Panc1 (cell line): ENCODE data around the gene SCYL1. TPM values are rescaled to one million over a fixed set of nuclear protein-coding genes. Genes with fewer than 3 reads are reported as not detected.
A peak's percentile ranks its signal among the peaks of the same experiment; 100 is the strongest.

Experiments
- ATAC-seq: fragments of 200-7000 bp; cut with Tn5 transposase; 2 replicates; pipeline ENCODE4 v1.9.1; 2020; ENCODE audit warnings: mild to moderate bottlenecking, moderate library complexity
- BruUV-seq: library from RNA; stranded (reverse); fragments of 400-500 nt; replicated peaks from 2 replicates; lab custom pipeline; 2021; lab: Mats Ljungman, UMichigan
- CTCF ChIA-PET: fragments of 300-600 bp; sonication (Branson Sonifier 250); formaldehyde crosslinking; loops from one replicate; lab custom pipeline; 2022; ENCODE audit warnings: antibody characterized with exemption; lab: Charles Lee
- POLR2A ChIA-PET: fragments of 300-600 bp; sonication (Branson Sonifier 250); formaldehyde crosslinking; loops from one replicate; lab custom pipeline; 2022; ENCODE audit warnings: antibody characterized with exemption; lab: Charles Lee
- DNase-seq: peaks from one replicate; pipeline ENCODE4 v3.0.0-alpha.2; 2010; ENCODE audit warnings: low read depth, low spot score
- H3K27ac ChIP-seq: 2 replicates; pipeline ENCODE4 v1.5.1; 2011; ENCODE audit warnings: mild to moderate bottlenecking, low read length, inconsistent platforms
- H3K27me3 ChIP-seq: fragments of 200-500 bp; sonication (Bioruptor generic); 2 replicates; pipeline ENCODE4 v1.6.0; 2014; ENCODE audit warnings: low read length, inconsistent platforms; ENCODE audit not compliant: control insufficient read depth, insufficient read depth
- H3K36me3 ChIP-seq: fragments of 200-500 bp; sonication (Bioruptor generic); 2 replicates; pipeline ENCODE4 v1.5.1; 2014; ENCODE audit warnings: inconsistent platforms, mild to moderate bottlenecking, low read length, moderate library complexity; ENCODE audit not compliant: control insufficient read depth, insufficient read depth
- H3K4me1 ChIP-seq: 2 replicates; pipeline ENCODE4 v1.5.1; 2011; ENCODE audit warnings: inconsistent platforms, mild to moderate bottlenecking, low read length, moderate library complexity; ENCODE audit not compliant: control insufficient read depth, insufficient read depth
- H3K4me3 ChIP-seq, 2 experiments: 2 replicates each; pipeline ENCODE4 v1.5.1; 2011 to 2012; ENCODE audit warnings: low read depth in 2 of 2, low read length in 2 of 2, mild to moderate bottlenecking in 2 of 2, inconsistent platforms in 1 of 2, moderate library complexity in 1 of 2
- H3K9me3 ChIP-seq: fragments of 200-500 bp; sonication (Bioruptor generic); 2 replicates; pipeline ENCODE4 v1.5.1; 2014; ENCODE audit warnings: low read depth, mild to moderate bottlenecking, inconsistent platforms, low read length, moderate library complexity; ENCODE audit not compliant: control insufficient read depth, insufficient read depth
- POLR2AphosphoS5 ChIP-seq: IDR thresholded peaks from 2 replicates; pipeline ENCODE4 v1.6.1; 2012; ENCODE audit warnings: mild to moderate bottlenecking, low read depth, low read length, moderate library complexity
- SIN3A ChIP-seq: IDR thresholded peaks from 2 replicates; pipeline ENCODE4 v1.6.1; 2012; ENCODE audit warnings: low read depth, mild to moderate bottlenecking, low read length, moderate library complexity, borderline replicate concordance; ENCODE audit not compliant: insufficient read depth
- TCF7L2 ChIP-seq: IDR thresholded peaks from 2 replicates; pipeline ENCODE4 v1.6.1; 2011; ENCODE audit warnings: mild to moderate bottlenecking, low read depth, low read length, inconsistent platforms
- in situ Hi-C: cut with HindIII; loops from 2 replicates; pipeline ENCODE4 v1.10.0; 2016; ENCODE audit warnings: low sequenced_read_pairs, low pct_unique_long_range_greater_than_20kb
- intact Hi-C: fragments of 100-400 bp; cut with micrococcal nuclease; formaldehyde crosslinking; loops from one replicate; pipeline ENCODE4 v1.10.0; 2022; ENCODE audit not compliant: unreplicated experiment
- total RNA-seq: library from RNA; stranded (reverse); gene quantifications from one replicate; pipeline ENCODE4 v1.2.1, GENCODE V29; 2021; ENCODE audit not compliant: unreplicated experiment
- TF ChIP-seq, protein P1 (sequence below): fragments of 450-650 bp; IDR thresholded peaks from 2 replicates; pipeline ENCODE4 v1.5.1; 2017; ENCODE audit warnings: mild to moderate bottlenecking
- TF ChIP-seq, protein P2 (sequence below), 2 experiments: IDR thresholded peaks; 2 replicates each; pipeline ENCODE4 v1.6.1; 2011 to 2012; ENCODE audit warnings: low read depth in 2 of 2, control low read depth in 1 of 2, low read length in 1 of 2, mild to moderate bottlenecking in 1 of 2, moderate library complexity in 1 of 2; ENCODE audit not compliant: insufficient read depth in 1 of 2

Gene SCYL1
- total RNA-seq, 1 experiment from 2014 or later = 117 TPM

DNA sequence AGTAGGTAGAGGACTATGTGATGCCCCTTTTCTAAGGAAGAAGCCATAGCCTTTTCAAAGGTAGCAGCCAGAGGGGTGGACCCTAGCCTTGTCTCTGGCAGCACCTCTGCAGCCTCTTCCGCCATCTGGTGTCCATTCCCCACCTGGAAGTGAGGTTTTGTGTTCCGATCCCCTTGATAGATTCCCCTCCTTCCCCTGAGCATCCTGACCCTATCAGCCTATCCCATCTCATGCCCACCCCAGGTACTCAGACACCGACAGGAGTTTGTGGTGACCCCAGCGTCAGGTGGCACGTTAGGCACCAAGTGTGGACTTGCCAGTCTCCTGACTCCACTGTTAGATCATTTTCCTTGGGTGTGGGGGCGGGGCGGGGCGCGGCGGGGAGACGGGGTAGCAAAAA lies 47.1 kb downstream of the SCYL1 start:
- ChIA-PET CTCF (interaction anchor here (0.6 to 2.6 kb wide), 8 partner anchors 10 to 63 kb away, joined by 3 to 18 read pairs (median 5); partner anchors contain the start of genes KCNK7 and PCNX3), POLR2A (interaction anchor here (0.6 to 1.5 kb wide), 3 partner anchors 9 to 74 kb away, joined by 5 to 7 read pairs (median 6); partner anchors contain the start of gene MALAT1)
- DNase-seq = no peak
- peaks cover 33% of the 10 kb centered on the region for H3K4me1 ChIP-seq
- in situ Hi-C loops = no loop called here
- no peaks in the 10 kb centered on the region; the same call in 1 of the 2 replicates for H3K36me3 ChIP-seq
- no peak for TF ChIP-seq TCF7L2
- TF ChIP-seq, protein P1, sequence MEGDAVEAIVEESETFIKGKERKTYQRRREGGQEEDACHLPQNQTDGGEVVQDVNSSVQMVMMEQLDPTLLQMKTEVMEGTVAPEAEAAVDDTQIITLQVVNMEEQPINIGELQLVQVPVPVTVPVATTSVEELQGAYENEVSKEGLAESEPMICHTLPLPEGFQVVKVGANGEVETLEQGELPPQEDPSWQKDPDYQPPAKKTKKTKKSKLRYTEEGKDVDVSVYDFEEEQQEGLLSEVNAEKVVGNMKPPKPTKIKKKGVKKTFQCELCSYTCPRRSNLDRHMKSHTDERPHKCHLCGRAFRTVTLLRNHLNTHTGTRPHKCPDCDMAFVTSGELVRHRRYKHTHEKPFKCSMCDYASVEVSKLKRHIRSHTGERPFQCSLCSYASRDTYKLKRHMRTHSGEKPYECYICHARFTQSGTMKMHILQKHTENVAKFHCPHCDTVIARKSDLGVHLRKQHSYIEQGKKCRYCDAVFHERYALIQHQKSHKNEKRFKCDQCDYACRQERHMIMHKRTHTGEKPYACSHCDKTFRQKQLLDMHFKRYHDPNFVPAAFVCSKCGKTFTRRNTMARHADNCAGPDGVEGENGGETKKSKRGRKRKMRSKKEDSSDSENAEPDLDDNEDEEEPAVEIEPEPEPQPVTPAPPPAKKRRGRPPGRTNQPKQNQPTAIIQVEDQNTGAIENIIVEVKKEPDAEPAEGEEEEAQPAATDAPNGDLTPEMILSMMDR = peak; percentile 85
- TF ChIP-seq, protein P2, sequence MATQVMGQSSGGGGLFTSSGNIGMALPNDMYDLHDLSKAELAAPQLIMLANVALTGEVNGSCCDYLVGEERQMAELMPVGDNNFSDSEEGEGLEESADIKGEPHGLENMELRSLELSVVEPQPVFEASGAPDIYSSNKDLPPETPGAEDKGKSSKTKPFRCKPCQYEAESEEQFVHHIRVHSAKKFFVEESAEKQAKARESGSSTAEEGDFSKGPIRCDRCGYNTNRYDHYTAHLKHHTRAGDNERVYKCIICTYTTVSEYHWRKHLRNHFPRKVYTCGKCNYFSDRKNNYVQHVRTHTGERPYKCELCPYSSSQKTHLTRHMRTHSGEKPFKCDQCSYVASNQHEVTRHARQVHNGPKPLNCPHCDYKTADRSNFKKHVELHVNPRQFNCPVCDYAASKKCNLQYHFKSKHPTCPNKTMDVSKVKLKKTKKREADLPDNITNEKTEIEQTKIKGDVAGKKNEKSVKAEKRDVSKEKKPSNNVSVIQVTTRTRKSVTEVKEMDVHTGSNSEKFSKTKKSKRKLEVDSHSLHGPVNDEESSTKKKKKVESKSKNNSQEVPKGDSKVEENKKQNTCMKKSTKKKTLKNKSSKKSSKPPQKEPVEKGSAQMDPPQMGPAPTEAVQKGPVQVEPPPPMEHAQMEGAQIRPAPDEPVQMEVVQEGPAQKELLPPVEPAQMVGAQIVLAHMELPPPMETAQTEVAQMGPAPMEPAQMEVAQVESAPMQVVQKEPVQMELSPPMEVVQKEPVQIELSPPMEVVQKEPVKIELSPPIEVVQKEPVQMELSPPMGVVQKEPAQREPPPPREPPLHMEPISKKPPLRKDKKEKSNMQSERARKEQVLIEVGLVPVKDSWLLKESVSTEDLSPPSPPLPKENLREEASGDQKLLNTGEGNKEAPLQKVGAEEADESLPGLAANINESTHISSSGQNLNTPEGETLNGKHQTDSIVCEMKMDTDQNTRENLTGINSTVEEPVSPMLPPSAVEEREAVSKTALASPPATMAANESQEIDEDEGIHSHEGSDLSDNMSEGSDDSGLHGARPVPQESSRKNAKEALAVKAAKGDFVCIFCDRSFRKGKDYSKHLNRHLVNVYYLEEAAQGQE (IDR thresholded peaks at IDR 0.05; ENCODE audit: insufficient read depth in 1 of 2, low read depth in 2 of 2, low read length in 1 of 2) = no peak
- no peak for ATAC-seq
- peak overlapping the region; percentile 88 for H3K27ac ChIP-seq
- no TSS peak for BruUV-seq
- intact Hi-C loops = loop anchor here (1.0 kb wide), 1 partner anchor 31 kb away; no protein-coding TSS in a partner anchor
- no peaks in the 10 kb centered on the region for H3K27me3 ChIP-seq
- no peaks in the 10 kb centered on the region for H3K9me3 ChIP-seq
- H3K4me3 ChIP-seq = peak overlapping the region; percentile 82 to 93

DNA sequence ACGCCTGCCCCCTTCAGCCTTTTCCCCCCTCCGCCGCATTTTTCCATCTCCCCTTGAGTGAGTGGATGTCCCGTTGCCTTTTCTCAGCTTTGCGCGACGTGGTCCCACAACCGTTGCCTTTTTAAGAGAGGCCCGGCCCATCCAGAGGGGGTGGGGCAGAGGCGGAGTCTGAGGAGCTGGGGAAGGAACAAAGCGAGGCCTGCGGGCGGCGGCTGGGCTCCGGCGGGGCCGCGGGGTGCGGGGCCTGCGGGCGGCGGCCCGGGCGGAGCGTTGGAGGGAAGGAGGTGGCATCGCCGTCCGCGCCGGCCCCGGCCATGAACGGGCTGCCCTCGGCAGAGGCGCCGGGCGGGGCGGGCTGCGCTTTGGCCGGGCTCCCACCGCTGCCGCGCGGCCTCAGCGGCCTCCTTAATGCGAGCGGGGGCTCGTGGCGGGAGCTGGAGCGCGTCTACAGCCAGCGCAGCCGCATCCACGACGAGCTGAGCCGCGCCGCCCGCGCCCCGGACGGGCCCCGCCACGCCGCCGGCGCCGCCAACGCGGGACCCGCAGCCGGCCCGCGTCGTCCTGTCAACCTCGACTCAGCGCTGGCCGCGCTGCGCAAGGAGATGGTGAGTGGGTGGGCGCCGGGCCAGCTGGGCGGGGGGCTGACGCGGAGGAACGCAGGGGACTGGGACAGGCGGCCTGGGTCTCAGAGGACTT lies 47.6 kb downstream of the SCYL1 start, which contains the start of gene FAM89B:
FAM89B (plus strand) TSS at position 183 of the 696 bp plus-strand sequence; CDS start at position 315, 132 bp downstream.
- no peaks in the 10 kb centered on the region; the same call in 1 of the 2 replicates for H3K36me3 ChIP-seq
- DNase-seq = no peak
- ATAC-seq = peak; percentile 33
- H3K27ac ChIP-seq = peak within 1 kb of the TSS; percentile 88
- no peaks in the 10 kb centered on the region for H3K27me3 ChIP-seq
- BruUV-seq = no TSS peak
- peaks cover 39% of the 10 kb centered on the region for H3K4me1 ChIP-seq
- ChIA-PET CTCF (interaction anchor here (0.6 to 2.6 kb wide), 9 partner anchors 11 to 156 kb away, joined by 3 to 9 read pairs (median 3); partner anchors contain the start of genes KCNK7 and PCNX3), POLR2A (interaction anchor here (0.6 to 1.5 kb wide), 2 partner anchors 9 to 74 kb away, joined by 6 to 7 read pairs; partner anchors contain the start of gene MALAT1)
- in situ Hi-C loops (no loop called here), intact Hi-C loops (loop anchor here (1.0 kb wide), 1 partner anchor 31 kb away; no protein-coding TSS in a partner anchor)
- H3K4me3 ChIP-seq = peak within 1 kb of the TSS; percentile 82 to 93
- TF ChIP-seq, protein P1 = no peak
- TF ChIP-seq POLR2AphosphoS5 = peak; percentile 67
- TF ChIP-seq SIN3A = peak; percentile 62; the same call in 1 of the 2 replicates
- TF ChIP-seq, protein P2 (IDR thresholded peaks at IDR 0.05; ENCODE audit: insufficient read depth in 1 of 2, low read depth in 2 of 2, low read length in 1 of 2) = no peak
- TF ChIP-seq TCF7L2 = peak; percentile 76
- no peaks in the 10 kb centered on the region for H3K9me3 ChIP-seq
